Dermis blood vessel endothelial cell (primary cell): ENCODE results near the gene GOSR1. TPM values are rescaled to one million over a fixed set of nuclear protein-coding genes. Genes with fewer than 3 reads are reported as not detected.
"Not testable (repeated sequence)": the region's sequence is repeated elsewhere in the genome, so short reads cannot be mapped to it uniquely, and the experiment has no call there.

Experiments
- DNase-seq: peaks from one replicate; pipeline ENCODE4 v3.0.0; 2010
- total RNA-seq: library from RNA; depleted of rRNA; stranded (reverse); fragments of >200 nt; gene quantifications from 2 replicates; pipeline ENCODE4 v1.2.3, GENCODE V29; 2014

The GOSR1 gene
- total RNA-seq, 1 donor from 2014 or later: 45.4 TPM

- not testable (repeated sequence) for DNase-seq
Observed at GRCh38 chr17:30563131-30563904, 86.1 kb downstream of the GOSR1 start.

GRCh38 chr17:30563905-30564390 is 86.7 kb downstream of the GOSR1 start:
- DNase-seq: not testable (repeated sequence)

GRCh38 chr17:30564422-30565072 is 87.3 kb downstream of the GOSR1 start:
- DNase-seq: not testable (repeated sequence)

- DNase-seq: no peak
Observed at GRCh38 chr17:30565073-30565935, 88.1 kb downstream of the GOSR1 start.

- not testable (repeated sequence) for DNase-seq
Observed at GRCh38 chr17:30566104-30566503, 88.9 kb downstream of the GOSR1 start.

GRCh38 chr17:30566516-30567225 is 89.5 kb downstream of the GOSR1 start:
- DNase-seq: not testable (repeated sequence)

GRCh38 chr17:30567231-30568116 is 90.3 kb downstream of the GOSR1 start:
- no peak for DNase-seq

GRCh38 chr17:30568117-30568430 is 90.9 kb downstream of the GOSR1 start:
- no peak for DNase-seq

- not testable (repeated sequence) for DNase-seq
Observed at GRCh38 chr17:30569531-30570175, 92.4 kb downstream of the GOSR1 start.

- DNase-seq: no peak
Observed at GRCh38 chr17:30570191-30570590, 93.0 kb downstream of the GOSR1 start.

- DNase-seq: no peak
Observed at GRCh38 chr17:30570596-30571265, 93.5 kb downstream of the GOSR1 start.

GRCh38 chr17:30571404-30571803 is 94.2 kb downstream of the GOSR1 start:
- not testable (repeated sequence) for DNase-seq

GRCh38 chr17:30571921-30572320 is 94.7 kb downstream of the GOSR1 start:
- DNase-seq: no peak

GRCh38 chr17:30572651-30573554 is 95.7 kb downstream of the GOSR1 start:
- not testable (repeated sequence) for DNase-seq

GRCh38 chr17:30573603-30574175 is 96.5 kb downstream of the GOSR1 start:
- DNase-seq: no peak

- not testable (repeated sequence) for DNase-seq
Observed at GRCh38 chr17:30574309-30574708, 97.1 kb downstream of the GOSR1 start.

- DNase-seq: not testable (repeated sequence)
Observed at GRCh38 chr17:30574806-30575205, 97.6 kb downstream of the GOSR1 start.

- not testable (repeated sequence) for DNase-seq
Observed at GRCh38 chr17:30575648-30576325, 98.6 kb downstream of the GOSR1 start.
